ENCODE data around the gene TMC5. TPM values are rescaled to one million over a fixed set of nuclear protein-coding genes. Genes with fewer than 3 reads are reported as not detected.

TMC5 gene
- total and polyA plus RNA-seq, 2 of the 8 experiments (the other 6 are each of a cell fraction or from before 2014, with no cell fraction given) = 1.6 to 1.8 TPM

DNA sequence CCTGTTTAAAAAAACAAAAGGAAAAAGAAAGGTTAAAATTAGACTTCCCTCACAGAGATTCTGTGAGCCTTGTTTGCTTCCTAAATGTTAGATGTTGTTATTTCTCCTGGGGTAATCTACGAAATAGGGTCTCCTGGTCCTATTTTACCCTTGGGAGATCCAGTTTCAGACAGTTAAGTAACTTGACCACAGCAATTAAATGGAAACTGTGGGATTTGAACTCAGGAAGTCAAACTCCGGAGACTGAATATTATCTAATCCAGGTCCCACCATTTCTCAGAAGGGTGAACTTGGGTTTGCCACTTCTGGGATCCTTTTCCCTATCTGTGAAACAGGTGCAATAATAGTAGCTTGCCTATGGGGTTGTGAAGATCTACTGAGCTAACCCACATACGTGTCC is 6.4 kb upstream of the TMC5 start:
- CTCF ChIA-PET (ENCODE audit: partially characterized antibody) = interaction anchor here (0.6 to 1.6 kb wide), 5 partner anchors 10 to 71 kb away, joined by 3 read pairs; no protein-coding TSS in a partner anchor

More for the DNA sequence above, 6.4 kb upstream of the TMC5 start:
- 81% methylated on average over 3 of the region's 3 CpGs; no CpG with 5 or more reads in 1 of the 2 experiments for WGBS, 2 experiments (ENCODE audit: extremely low coverage in 1 of 2, insufficient coverage in 1 of 2, insufficient read length in 1 of 2, insufficient replicate concordance in 2 of 2, low coverage in 1 of 2, low lambda C conversion rate in 2 of 2, missing lambda C conversion rate in 1 of 2)
- H3K18ac ChIP-seq (ENCODE audit: extremely low read depth, low read length) = no peak overlapping the region
- H3K36me3 ChIP-seq (ENCODE audit: control insufficient read depth in 2 of 4, insufficient read depth in 4 of 4, low read length in 3 of 4) = no peaks in the 10 kb centered on the region; a peak in 1 of 8 replicates
- no peak overlapping the region for H2BK12ac ChIP-seq (ENCODE audit: low read depth, low read length)
- no peak overlapping the region for H2BK15ac ChIP-seq (ENCODE audit: low read length)
- H3K14ac ChIP-seq (ENCODE audit: insufficient read length) = no peak overlapping the region
- peak overlapping the region; percentile 41 to 76 for H3K4me2 ChIP-seq (ENCODE audit: insufficient read depth in 1 of 2, low read depth in 2 of 2, low read length in 2 of 2)
- H2BK20ac ChIP-seq (ENCODE audit: low read length) = no peak overlapping the region; the same call in 1 of the 2 replicates
- no peak overlapping the region for H2BK120ac ChIP-seq (replicated peaks; ENCODE audit: low read depth, low read length)
- H2BK5ac ChIP-seq (ENCODE audit: low read depth, low read length) = no peak overlapping the region
- no peak overlapping the region for H3K56ac ChIP-seq (replicated peaks; ENCODE audit: insufficient read length, low read depth, low read length)
- no peaks in the 10 kb centered on the region for H4K20me1 ChIP-seq (replicated peaks in 1 of 2; ENCODE audit: control insufficient read depth in 1 of 2, insufficient read depth in 2 of 2, low read length in 2 of 2)
- no peaks in the 10 kb centered on the region for H3K79me2 ChIP-seq (ENCODE audit: control insufficient read depth in 1 of 2, insufficient read depth in 2 of 2, low read length in 2 of 2)
- H2AK5ac ChIP-seq (ENCODE audit: low read depth, low read length) = no peak overlapping the region
- no peak for DNase-seq (ENCODE audit: low read depth in 1 of 2, low spot score in 2 of 2)
- H3K23me2 ChIP-seq (ENCODE audit: low read depth, low read length) = peaks cover 7% of the 10 kb centered on the region; the same call in 1 of the 2 replicates
- TF ChIP-seq SP4 (IDR thresholded peaks at IDR 0.05; ENCODE audit: low read length) (no peak), EZH2 (IDR thresholded peaks at IDR 0.05; ENCODE audit: low read depth, low read length, severe bottlenecking) (no peak), EP300 (IDR thresholded peaks at IDR 0.05; ENCODE audit: borderline replicate concordance in 1 of 2, low read depth in 2 of 2, low read length in 2 of 2) (no peak), CHD1 (IDR thresholded peaks at IDR 0.05; ENCODE audit: low read depth, low read length) (no peak), BCL11A (IDR thresholded peaks at IDR 0.05; ENCODE audit: low read depth in 2 of 2, low read length in 2 of 2) (no peak), RBBP5 (IDR thresholded peaks at IDR 0.05; ENCODE audit: borderline replicate concordance, low read depth, low read length) (no peak), BRCA1 (IDR thresholded peaks at IDR 0.05; ENCODE audit: low read depth, low read length) (no peak), BACH1 (IDR thresholded peaks at IDR 0.05; ENCODE audit: low read length) (no peak), KDM4A (IDR thresholded peaks at IDR 0.05; ENCODE audit: low read depth, low read length, severe bottlenecking) (no peak), HDAC2 (IDR thresholded peaks at IDR 0.05; ENCODE audit: borderline replicate concordance in 1 of 2, low read depth in 2 of 2, low read length in 2 of 2) (no peak), RXRA (IDR thresholded peaks at IDR 0.05; ENCODE audit: insufficient read depth, low read depth, low read length) (no peak), SAP30 (IDR thresholded peaks at IDR 0.05; ENCODE audit: insufficient read depth, insufficient replicate concordance, low read length) (no peak)
- H3K27me3 ChIP-seq (replicated peaks in 1 of 4; ENCODE audit: control insufficient read depth in 3 of 4, extremely low read depth in 1 of 4, insufficient read depth in 3 of 4, low read length in 3 of 4) = peaks cover 0 to 12% (median 5%) of the 10 kb centered on the region in 4 experiments; a peak in 4 of 7 replicates
- no peaks in the 10 kb centered on the region for H3K9me3 ChIP-seq (ENCODE audit: insufficient read depth in 2 of 2, low read depth in 1 of 2, low read length in 1 of 2)
- H3K4me3 ChIP-seq (ENCODE audit: extremely low read depth in 1 of 4, insufficient read depth in 2 of 4, low read depth in 3 of 4, low read length in 4 of 4) = peak overlapping the region; percentile 31 to 65 (median 42)
- POLR2A ChIA-PET (ENCODE audit: partially characterized antibody) = interaction anchor here (0.7 to 0.8 kb wide), 2 partner anchors 18 to 115 kb away, joined by 3 to 4 read pairs; no protein-coding TSS in a partner anchor
- H3K9ac ChIP-seq (replicated peaks in 1 of 4; ENCODE audit: extremely low read depth in 1 of 4, low read depth in 3 of 4, low read length in 3 of 4) = peak overlapping the region in 2 of 4 experiments; percentile 41 to 42; a peak in 2 of 7 replicates
- no peak for FAIRE-seq
- H3K27ac ChIP-seq (ENCODE audit: low read depth, low read length) = no peak overlapping the region
- H2AFZ ChIP-seq (ENCODE audit: low read length) = 0 out of 2 replicates have a peak overlapping the region, but pooled peaks have one; percentile 54
- H3K4ac ChIP-seq (replicated peaks; ENCODE audit: insufficient read length, low read depth, low read length) = no peak overlapping the region
- peaks cover 0 to 3% (median 2%) of the 10 kb centered on the region in 4 experiments; a peak in 4 of 7 replicates for H3K4me1 ChIP-seq (replicated peaks in 1 of 4; ENCODE audit: control insufficient read depth in 3 of 4, insufficient read depth in 4 of 4, low read length in 3 of 4)
- no peak overlapping the region for H4K91ac ChIP-seq (replicated peaks; ENCODE audit: insufficient read length, low read length)
- no peak overlapping the region for H4K8ac ChIP-seq (ENCODE audit: extremely low read depth, insufficient read depth, low read length)
- H3K23ac ChIP-seq (ENCODE audit: insufficient read length) = no peak overlapping the region
- H4K5ac ChIP-seq (ENCODE audit: insufficient read length, low read depth, low read length) = no peak overlapping the region
- no peaks in the 10 kb centered on the region for H3K79me1 ChIP-seq (ENCODE audit: low read depth, low read length)
